GM12891 (cell line): ENCODE measurements around the gene DAB1.

Experiments
- DNase-seq: peaks from one replicate; pipeline ENCODE4 v3.0.0; 2011; ENCODE audit warnings: low spot score; ENCODE audit not compliant: insufficient read length
- FAIRE-seq: peaks from 2 replicates; lab custom pipeline; 2011; peaks lifted over from hg19 to GRCh38; lab: Jason Lieb, UNC
- PAX5 ChIP-seq: IDR thresholded peaks from 2 replicates; pipeline ENCODE4 v1.6.1; 2011; ENCODE audit warnings: low read length, moderate library complexity, mild to moderate bottlenecking; ENCODE audit not compliant: insufficient read depth, severe bottlenecking
- POLR2A ChIP-seq: IDR thresholded peaks from 2 replicates; pipeline ENCODE4 v1.6.1; 2011; ENCODE audit warnings: low read depth, low read length, control low read depth
- POLR2AphosphoS5 ChIP-seq: IDR thresholded peaks from 2 replicates; pipeline ENCODE4 v1.6.1; 2011; ENCODE audit warnings: low read depth, low read length, control low read depth
- POU2F2 ChIP-seq: IDR thresholded peaks from 2 replicates; pipeline ENCODE4 v1.6.1; 2011; ENCODE audit warnings: low read depth, mild to moderate bottlenecking, control low read depth, low read length, moderate library complexity
- SPI1 ChIP-seq: IDR thresholded peaks from 2 replicates; pipeline ENCODE4 v1.6.1; 2011; ENCODE audit warnings: low read depth, low read length, control low read depth
- TAF1 ChIP-seq: IDR thresholded peaks from 2 replicates; pipeline ENCODE4 v1.6.1; 2011; ENCODE audit warnings: low read depth, low read length, control low read depth

DAB1 gene

DNA sequence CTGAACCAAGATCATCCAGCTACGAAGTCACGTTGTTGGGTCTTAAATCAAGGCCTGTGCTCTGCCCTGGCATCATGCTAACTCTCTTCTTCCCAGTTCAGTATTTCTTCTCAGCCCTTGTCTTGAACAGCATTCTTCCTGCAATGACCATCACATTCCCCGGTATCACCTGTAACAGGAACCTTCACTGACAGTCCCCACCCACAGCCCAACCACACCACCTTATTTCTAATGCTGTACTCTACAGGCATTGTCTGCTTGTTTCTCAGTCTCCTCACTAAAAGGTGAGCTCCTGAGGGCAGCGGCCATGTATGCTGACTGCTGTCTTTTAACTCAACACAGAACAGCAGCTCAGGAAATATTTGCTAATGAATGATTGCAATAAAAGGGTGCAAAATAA is 54.0 kb downstream of the DAB1 start:
- no peak for FAIRE-seq
- TF ChIP-seq PAX5, result no peak
- TF ChIP-seq SPI1, result no peak
- TF ChIP-seq TAF1, result no peak
- no peak for TF ChIP-seq POLR2A
- TF ChIP-seq POLR2AphosphoS5, result no peak
- no peak for TF ChIP-seq POU2F2
- DNase-seq, result no peak

GRCh38 chr1:57367945-57368344 is 55.9 kb downstream of the DAB1 start:
- no peak for DNase-seq
- no peak for FAIRE-seq

DNA sequence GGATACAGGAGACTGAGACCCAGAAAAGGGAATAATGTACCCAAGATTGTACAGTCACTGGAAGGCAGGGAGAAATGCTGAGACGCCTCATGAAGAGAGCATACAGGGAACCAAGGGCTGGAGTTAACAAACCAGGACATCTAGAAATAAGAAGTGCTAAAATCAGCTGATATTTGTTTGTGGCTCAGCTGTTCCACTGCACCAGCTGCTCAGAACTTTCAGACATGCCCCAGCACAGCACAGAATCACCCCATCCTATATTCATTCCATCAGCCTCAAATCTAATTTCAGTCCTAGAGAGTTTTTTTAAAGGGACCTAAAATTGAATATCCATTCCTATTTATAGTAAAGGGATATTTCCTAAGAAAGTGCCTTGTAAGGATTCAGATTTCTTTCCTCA is 60.2 kb downstream of the DAB1 start:
- FAIRE-seq (no peak), DNase-seq (no peak)
- no peak for TF ChIP-seq POU2F2
- no peak for TF ChIP-seq PAX5
- no peak for TF ChIP-seq SPI1
- no peak for TF ChIP-seq POLR2AphosphoS5

More at GRCh38 chr1:57367945-57368344, 55.9 kb downstream of the DAB1 start:
- no peak for TF ChIP-seq TAF1
- TF ChIP-seq SPI1, result no peak
- TF ChIP-seq POLR2AphosphoS5, result no peak
- TF ChIP-seq PAX5, result no peak
- TF ChIP-seq POU2F2, result no peak
- TF ChIP-seq POLR2A, result no peak

DNA sequence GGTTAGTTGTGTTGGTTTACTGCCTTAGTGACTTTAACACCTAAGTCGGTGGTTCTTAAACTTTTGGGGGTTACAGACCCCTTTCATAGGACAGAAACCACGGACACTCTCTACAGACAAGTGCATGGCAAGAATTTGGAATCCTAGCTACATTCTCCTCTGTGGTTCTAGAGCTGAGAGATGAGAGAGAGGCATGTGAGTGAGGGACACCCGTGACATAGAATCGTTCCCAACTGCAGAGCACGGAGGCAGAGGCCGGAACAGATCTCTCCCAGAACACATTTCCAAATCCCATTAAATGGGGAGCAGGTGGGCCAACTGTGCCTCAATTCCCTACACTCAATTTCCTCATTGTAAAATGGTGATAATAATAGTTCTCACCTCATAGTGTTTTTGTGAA is 60.7 kb downstream of the DAB1 start:
- no peak for FAIRE-seq
- no peak for TF ChIP-seq PAX5
- TF ChIP-seq POU2F2, result no peak
- no peak for TF ChIP-seq POLR2AphosphoS5
- TF ChIP-seq POLR2A, result no peak
- no peak for TF ChIP-seq TAF1
- TF ChIP-seq SPI1, result no peak
- DNase-seq, result no peak

DNA sequence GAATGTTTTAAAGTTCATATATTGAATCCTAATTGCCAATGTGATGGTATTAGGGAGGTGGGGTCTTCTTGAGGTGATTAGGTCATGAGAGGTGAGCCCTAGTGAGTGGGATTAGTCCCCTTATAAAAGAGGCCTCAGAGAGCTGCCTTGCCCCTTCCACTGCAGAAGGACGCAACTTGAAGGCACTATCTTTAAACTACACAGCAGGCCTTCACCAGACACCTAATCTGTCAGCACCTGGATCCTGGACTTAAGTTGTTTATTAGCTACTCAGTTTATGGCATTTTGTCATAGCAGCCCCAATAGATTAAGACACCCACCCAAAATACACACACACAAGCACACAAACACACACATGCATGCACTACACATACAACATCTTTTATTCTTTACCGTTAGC is 61.4 kb downstream of the DAB1 start:
- FAIRE-seq (no peak), DNase-seq (no peak)
- no peak for TF ChIP-seq POU2F2
- TF ChIP-seq POLR2A, result no peak
- TF ChIP-seq SPI1, result no peak
- TF ChIP-seq PAX5, result no peak
- no peak for TF ChIP-seq TAF1
- no peak for TF ChIP-seq POLR2AphosphoS5

DNA sequence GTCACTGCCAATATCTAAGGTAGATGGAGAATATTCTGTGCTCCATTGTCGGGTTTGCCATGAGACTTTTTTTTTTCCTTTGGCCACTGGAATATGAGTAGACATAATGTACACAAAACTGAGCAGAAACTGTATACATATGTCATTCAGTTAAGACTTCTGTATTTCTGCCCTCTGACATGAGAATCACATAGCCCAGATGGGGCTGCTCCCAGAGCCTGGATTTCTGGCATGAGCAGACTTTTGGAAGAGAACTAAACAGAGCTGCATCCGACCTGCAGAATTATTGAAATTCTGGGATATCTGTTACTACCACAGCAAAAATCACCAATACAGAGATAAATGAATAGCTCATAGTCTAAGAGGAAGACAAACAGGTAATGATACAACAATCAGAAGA is 62.3 kb downstream of the DAB1 start:
- FAIRE-seq (no peak), DNase-seq (no peak)
- no peak for TF ChIP-seq SPI1

- FAIRE-seq, result no peak
- no peak for DNase-seq
- TF ChIP-seq TAF1 (no peak), POLR2A (no peak), POLR2AphosphoS5 (no peak), PAX5 (no peak), SPI1 (no peak), POU2F2 (no peak)
These were observed 62.9 kb downstream of the DAB1 start for GRCh38 chr1:57360846-57361407.

- TF ChIP-seq POLR2A (no peak), POU2F2 (no peak), POLR2AphosphoS5 (no peak), TAF1 (no peak), SPI1 (no peak), PAX5 (no peak)
- no peak for FAIRE-seq
- no peak for DNase-seq
These were observed 66.4 kb downstream of the DAB1 start for GRCh38 chr1:57357462-57357861.

GRCh38 chr1:57353654-57354053 is 70.2 kb downstream of the DAB1 start:
- FAIRE-seq (no peak), DNase-seq (no peak)

DNA sequence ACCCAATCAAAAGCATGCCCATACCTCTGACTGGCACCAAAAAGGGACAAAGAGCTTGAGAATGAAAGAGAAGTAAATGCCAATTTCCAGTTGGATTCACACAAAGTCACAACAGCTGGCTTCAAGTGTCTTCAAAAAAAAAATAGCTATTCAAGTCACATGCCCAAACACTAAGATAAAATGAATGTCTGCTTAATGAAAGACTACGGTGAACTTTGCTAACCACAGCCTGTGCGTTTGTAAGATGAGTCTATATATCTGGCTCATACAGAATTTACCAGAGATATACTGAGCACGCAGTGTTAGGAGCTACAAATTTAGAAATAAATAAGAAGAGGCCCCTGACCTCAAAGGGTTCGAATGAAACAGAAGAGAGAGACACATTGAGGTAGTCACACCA is 73.2 kb downstream of the DAB1 start:
- FAIRE-seq (no peak), DNase-seq (no peak)
- TF ChIP-seq POLR2A (no peak), POLR2AphosphoS5 (no peak), POU2F2 (no peak), PAX5 (no peak), SPI1 (no peak), TAF1 (no peak)

More at GRCh38 chr1:57353654-57354053, 70.2 kb downstream of the DAB1 start:
- TF ChIP-seq TAF1, result no peak
- TF ChIP-seq POU2F2, result no peak
- TF ChIP-seq POLR2AphosphoS5, result no peak
- no peak for TF ChIP-seq PAX5
